Activated CD4-positive, alpha-beta T cell treated with anti-CD3 and anti-CD28 coated beads, Interleukin-2, amount 50 U/mL, for 48 hours (primary cell): ENCODE measurements around the gene AP2A2.

ENCODE experiments used
- DNase-seq, 2 experiments: peaks; one replicate each; pipeline ENCODE4 v3.0.0-alpha.2; 2020

Gene AP2A2

DNA sequence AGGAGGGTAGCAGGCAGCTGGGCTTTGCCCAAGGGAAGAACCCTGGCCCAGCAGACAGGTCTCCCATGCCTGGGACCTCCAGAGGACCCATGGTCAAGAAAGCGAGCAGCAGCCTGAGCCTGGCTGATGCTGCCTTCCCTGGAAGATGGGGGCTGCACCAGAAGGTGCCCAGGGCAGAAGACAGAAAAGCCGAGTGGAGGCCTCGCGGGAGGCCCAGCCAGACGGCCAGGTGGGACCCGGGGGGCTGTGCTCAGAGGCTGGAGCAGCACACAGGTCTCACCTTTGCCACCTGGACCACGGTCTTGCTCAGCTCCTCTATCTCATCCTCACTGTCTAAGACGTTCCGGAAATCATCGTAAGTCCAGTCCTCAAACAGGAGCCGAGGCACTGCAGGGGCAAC lies 25.9 kb upstream of the AP2A2 start:
- no peak for DNase-seq

DNA sequence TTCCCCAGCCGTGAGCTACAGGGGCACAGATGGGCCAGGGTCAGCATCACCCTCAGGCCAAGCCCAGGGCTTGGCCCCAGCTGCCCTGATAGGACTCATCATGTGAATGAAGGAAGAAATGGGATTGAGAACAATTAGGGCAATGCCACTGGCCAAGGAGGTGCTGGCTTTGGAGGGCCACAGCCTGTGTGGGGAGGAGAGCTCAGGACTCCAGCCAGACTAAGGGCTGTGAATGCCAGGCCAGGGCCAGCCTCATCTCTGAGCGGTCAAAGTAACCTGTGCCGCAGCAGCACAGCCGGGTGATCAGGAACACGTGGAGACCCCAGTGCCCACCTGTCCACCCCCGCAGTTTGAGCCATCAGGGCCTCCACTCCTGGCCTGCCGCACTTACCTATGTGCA lies 25.1 kb upstream of the AP2A2 start:
- DNase-seq, result no peak

DNA sequence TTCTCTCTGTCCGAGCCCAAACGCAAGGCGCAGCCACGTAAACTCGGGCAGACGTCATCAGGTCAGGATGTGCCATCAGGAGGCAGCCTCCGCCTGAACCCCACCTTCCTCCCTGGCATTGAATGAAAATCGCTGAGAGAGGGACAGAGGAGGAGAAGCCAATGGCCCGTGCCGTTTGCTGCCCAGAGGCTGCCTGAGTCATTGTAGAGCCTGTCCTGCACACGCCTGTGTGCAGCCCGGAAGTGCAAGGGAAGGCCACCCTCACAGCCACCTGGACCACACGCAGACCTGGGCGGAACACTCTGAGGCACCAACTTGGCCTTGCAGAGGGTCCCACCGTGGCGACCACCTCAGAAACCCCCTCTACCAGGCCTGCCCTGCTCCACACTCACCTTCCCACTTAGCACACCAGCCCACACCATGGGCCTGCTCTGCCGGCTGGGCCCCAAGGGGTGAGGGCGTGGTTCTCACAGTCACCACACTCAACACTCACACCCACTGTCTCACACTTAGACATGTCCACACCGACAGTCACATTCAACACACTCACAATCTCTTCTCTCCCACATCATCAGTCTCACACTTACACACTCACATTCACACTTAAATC lies 24.1 kb upstream of the AP2A2 start:
- DNase-seq, result no peak

- DNase-seq, result no peak
These were observed 21.3 kb upstream of the AP2A2 start for GRCh38 chr11:904380-904779.

DNA sequence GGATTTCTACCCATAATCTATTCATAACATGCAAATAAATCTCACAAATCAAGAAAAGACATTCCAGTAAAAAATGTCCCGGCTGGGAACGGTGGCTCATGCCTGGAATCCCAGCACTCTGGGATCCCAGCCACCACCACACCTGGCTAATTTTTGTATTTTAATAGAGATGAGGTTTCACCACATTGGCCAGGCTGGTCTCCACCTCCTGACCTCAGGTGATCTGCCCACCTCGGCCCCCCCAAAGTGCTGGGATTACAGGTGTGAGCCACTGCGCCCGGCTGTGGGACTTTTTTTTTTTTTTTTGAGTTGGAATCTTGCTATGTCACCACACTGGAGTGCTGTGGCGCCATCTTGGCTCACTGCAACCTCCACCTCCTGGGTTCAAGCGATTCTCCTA lies 19.7 kb upstream of the AP2A2 start:
- DNase-seq, result no peak

DNA sequence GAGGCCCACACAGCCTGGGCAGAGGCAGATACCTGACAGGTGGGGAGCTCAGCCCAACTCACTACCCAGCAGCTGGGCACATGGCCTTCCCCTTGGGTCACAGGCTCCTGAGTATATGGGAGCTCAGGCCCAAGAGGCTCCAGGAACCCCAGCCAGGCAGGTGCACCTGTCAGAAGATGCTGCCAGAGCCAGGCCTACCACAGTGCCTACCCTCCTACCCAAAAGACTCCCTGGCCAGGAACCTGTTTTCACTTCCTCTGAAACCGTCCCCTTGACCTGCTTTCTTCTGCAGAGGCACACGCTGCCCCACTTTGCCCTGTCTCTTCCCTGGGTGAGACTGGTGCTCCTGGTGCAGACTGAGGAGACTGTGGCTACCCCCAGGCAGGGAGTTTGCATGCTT lies 18.0 kb upstream of the AP2A2 start:
- no peak for DNase-seq

DNA sequence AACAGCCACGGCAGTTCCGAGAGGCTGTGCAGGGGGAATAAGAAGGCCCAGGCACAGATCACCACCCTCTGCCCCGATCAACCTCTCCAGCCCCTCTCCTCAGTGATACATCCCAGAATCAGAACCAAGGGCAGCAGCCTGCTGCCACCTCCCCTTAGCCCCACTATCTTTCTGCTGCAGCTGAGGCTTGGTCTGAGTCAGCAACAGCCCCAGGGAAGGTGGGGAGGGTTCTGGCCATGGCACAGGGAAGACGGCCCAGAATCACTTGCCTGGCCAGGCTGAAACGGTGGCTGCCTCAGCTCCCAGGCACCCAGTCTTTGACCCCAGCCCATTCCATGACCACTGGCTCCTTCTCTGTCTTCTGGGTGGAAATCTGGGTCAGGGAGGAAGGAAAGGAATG lies 17.4 kb upstream of the AP2A2 start:
- no peak for DNase-seq

GRCh38 chr11:909406-909805 lies 16.3 kb upstream of the AP2A2 start:
- DNase-seq, result no peak

DNA sequence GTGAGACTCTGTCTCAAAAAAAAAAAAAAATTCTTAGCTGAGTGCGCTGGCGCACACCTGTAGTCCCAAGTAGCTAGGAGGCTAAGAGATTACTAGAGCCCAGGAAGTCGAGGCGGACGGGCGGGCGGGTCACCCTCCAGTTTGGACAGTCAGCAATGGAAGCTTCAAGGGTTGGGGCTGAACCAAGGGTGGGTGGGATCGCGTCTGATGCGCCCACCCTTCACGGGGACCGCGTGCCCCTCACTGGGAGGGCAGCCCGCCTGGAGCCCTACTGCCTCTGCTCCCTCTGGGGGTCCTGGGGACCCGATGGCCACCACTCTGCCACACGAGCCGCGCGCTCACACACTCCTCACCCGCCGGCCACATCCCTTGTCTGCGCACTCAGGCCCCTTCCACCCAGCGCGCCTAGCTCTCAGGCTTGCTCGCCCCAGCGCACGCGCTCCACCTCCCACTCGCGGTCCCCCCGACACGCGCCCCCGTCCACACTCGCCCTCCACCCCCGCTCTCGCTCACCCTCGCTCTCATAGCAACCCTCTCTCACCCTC lies 15.6 kb upstream of the AP2A2 start:
- no peak for DNase-seq

DNA sequence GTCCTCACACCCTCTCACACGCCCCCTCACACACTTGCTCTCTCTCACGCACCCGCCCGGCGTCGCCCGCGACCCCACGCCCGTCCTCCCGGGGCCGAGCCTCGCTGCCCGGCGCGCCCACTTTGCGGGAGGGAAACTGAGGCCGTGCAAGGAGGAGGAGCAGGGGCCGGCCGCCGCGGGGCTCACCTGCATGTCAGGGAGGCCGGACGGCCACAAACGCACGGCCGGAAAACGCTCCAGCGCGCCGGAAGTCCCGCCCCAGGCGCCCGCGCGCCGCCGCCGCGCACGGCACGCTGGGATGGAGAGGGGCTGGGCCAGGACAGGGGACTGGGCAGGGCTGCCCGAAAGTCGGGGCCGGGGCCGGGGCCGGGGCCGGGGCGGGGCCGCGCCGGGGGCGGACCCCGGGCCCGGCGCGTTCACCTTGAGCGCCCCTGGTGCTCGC lies 15.1 kb upstream of the AP2A2 start, which contains the start of gene CHID1:
TSS of gene CHID1 (minus strand) at position 222 of the 442 bp plus-strand sequence. CDS start 5,994 bp downstream, outside the sequence.
- peak; percentile 88 to 90 for DNase-seq

DNA sequence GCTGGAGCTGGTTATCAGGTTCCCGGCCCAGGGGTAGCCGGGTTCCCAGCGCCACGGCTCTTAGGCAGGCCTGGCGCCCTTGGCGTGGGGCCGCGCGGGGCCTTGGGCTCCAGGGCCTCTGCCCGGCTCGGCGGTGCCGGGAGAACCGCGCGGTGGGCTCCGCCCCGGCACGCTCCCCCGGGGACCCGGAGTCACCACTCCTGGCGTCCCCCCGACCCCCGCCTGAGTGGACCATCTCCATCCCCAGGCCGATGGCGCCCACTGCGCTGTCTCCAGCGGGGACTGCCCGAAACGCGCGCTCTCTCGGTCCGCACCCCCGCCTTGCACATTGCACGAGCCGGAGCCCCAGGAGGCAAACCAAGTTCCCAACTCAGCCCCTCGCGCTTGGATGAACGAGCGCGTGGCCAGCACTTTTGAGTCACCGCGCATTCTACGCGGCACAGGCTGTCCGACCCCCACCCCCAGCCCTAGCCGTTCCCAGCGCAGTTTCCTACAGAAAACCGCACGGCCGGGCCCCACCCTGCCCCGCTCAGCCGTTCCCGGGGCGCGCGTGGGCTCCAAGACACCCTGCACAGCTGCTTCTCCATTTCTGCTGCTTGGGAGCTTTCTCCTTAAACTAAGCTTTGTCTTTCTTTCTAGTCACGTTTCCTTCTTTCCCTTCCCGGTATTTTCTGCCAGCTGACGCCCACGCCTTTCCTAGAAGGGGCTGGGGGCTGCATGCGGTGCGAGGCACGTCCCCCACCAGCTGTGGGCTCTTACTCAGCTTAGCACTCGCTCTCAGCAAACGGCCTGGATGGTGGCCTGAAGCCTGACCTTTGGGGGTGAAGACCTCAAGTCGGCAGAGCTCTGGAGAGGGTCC lies 14.4 kb upstream of the AP2A2 start:
- peak; percentile 50 to 58 for DNase-seq

DNA sequence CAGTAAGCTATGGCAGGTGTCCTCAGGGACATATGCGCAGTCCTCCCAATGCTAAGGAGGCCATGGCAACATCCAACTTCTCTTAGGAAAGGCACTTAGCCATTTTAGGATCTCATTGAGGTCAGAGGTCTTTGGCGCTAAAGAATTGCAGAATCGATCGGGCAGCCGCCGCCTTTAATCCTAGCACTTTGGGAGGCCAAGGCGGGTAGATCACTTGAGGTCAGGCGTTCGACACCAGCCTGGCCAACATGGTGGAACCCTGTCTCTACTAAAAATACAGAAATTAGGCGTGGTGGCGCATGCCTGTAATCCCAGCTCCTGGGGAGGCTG lies 13.8 kb upstream of the AP2A2 start:
- DNase-seq, result no peak

GRCh38 chr11:912266-912665 lies 13.4 kb upstream of the AP2A2 start:
- DNase-seq, result no peak

GRCh38 chr11:913043-913442 lies 12.6 kb upstream of the AP2A2 start:
- DNase-seq, result no peak

- no peak for DNase-seq
These were observed 11.5 kb upstream of the AP2A2 start for GRCh38 chr11:914204-914603.

GRCh38 chr11:914747-915501 lies 10.7 kb upstream of the AP2A2 start:
- DNase-seq, result no peak

GRCh38 chr11:917426-917825 lies 8.2 kb upstream of the AP2A2 start:
- no peak for DNase-seq

DNA sequence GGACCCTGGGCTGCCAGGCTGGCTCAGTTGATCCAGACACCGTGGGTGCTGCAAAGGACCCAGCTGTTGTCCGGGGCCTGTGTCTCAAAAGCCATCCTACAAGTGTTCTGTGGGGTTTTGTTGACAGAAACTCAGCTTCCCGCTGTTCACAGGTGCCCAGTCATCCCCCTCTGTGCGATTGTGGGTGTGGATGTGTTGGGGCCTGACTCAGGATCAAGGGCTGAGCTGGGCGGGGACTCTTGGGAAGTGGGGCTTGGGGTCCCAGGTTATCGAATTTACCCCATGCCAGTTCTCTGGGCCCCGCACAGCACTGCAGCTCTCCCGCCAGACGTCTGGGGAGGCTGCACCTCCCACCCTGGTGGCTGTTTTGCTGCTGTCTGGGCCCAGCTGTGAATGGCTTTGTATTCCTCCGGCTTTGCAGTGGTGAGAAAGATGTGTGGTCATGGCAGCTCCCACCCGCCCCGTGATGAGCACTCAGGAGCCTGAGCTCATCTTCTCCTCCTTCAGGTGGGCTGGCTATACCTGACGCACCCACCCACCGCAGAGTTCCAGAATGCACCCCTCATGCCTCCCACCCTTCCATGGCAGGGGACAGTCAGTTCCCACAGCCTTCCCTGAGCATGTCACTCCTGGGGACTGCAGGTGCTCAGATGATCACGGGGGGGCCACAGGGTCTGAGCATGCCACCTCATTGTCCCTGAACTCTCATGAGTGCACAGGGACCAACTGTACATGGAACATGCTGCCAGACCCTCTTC lies 3.6 kb upstream of the AP2A2 start:
- DNase-seq, result no peak

DNA sequence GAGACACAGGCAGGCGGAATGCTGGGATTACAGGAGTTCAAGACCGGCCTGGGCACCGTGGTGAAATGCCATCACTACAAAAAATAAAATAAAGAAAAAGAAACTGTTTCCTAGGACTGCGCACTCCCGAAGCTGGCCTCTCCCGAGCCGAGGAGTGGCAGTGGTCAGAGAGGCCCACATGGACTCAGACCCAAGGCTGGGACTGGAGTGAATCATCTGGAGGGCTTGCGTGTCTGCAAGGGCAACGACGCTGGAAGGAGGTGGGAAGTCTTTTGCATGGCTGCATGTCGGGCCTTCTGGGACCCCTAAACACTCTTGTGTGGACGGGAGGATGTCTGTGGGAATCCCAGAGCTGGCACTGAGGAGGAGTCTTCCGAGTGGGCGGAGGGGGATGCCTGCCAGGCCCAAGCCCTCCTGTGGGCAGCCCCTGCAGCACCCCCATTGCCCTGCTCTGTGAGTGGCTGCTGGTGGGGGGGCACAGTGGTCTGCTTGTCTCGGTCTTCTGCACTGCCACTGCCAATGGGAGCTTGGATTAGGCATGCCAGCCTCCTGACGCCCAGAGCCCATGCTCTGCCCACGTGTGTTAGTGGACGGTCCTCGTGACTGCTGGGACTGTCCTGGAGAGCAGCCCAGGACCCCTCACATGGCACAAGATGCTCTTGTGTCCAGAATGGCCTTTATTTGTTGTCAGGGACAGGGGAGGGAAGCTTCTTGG lies 1.8 kb upstream of the AP2A2 start:
- DNase-seq, result no peak

DNA sequence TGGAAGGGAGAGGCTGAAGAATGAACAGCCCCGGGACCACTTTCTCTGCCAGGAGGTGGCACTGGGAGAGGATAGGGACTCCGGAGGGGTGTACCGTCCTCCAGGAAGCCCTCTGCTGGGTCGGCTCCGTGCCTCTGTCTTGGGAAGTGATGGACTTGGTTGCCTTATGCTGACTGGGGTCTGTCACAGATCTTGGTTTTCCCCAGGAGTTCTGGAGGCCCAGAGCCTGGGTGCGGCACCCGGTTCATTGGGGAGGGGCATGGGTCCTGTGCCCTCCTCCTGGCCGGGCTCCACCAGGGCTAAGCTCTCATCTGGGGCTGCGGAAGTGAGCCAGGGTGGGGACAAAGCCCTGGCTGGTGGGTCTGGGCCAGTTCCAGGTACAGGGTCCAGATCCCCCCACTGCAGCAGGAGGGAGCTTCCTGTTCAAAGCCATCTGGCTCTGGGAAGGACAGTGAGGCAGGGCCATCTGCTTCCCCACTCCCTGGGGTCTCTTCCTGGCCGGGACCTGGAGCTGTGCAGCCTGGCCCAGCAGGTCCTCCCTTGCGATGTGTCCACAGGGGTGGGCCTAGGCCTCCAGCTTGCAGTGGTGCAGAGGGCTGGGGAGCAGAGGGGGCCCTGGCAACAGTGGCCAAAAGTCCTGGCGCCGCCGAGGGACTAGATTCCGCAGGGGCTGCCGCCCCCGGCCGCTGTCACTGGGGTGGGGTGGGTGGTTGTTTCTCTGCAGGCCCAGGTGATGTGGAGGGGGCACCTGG lies 1.1 kb upstream of the AP2A2 start:
- no peak for DNase-seq

DNA sequence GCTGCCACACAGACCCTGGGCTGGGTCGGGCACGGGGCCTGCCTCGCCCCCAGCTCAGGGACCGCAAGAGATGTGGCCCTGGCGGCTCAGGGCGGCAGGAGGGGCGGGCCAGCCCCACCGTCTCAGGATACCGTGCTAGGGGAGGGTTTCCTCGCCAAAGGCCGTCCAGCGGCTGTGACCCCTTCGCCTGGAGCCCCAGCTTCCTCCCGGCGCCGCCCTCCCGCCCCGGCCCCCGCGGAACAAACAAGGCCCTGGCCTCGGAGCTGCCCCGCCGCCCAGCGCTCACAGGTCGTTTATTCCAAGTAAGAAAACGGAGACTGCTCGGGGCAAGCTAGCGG lies 543 bp upstream of the AP2A2 start:
- DNase-seq, result no peak
